T-cell (primary cell): ENCODE data around the gene MYBPC2. TPM values are rescaled to one million over a fixed set of nuclear protein-coding genes. Genes with fewer than 3 reads are reported as not detected.

Experiments
- ATAC-seq, 4 experiments: fragments of 200-7000 bp in 3 of 4; fragments of 150-1000 bp in 1 of 4; cut with Tn5 transposase; replicated peaks in 1 of 4; 1 replicate in 3 of 4; 2 replicates in 1 of 4; pipeline ENCODE4 v1.10.0; 2021; ENCODE audit warnings: moderate library complexity in 3 of 4, mild to moderate bottlenecking in 2 of 4, moderate number of reproducible peaks in 1 of 4
- CTCF ChIA-PET, 2 donors: fragments of 300-600 bp; sonication (Branson Sonifier 250); formaldehyde crosslinking; loops; one replicate each; lab custom pipeline; 2022; ENCODE audit warnings: antibody characterized with exemption in 2 of 2; lab: Charles Lee
- POLR2A ChIA-PET, 2 donors: fragments of 300-600 bp; sonication (Branson Sonifier 250); formaldehyde crosslinking; loops; one replicate each; lab custom pipeline; 2022; ENCODE audit warnings: antibody characterized with exemption in 2 of 2; lab: Charles Lee
- DNase-seq, 35 experiments: peaks; one replicate each; pipeline versions ENCODE4 v3.0.0 to v3.0.0-alpha.2; 2013 to 2023
- H3K27ac ChIP-seq: one replicate; pipeline ENCODE4 v1.5.1; 2013; ENCODE audit warnings: low read length
- H3K27me3 ChIP-seq, 2 experiments: replicated peaks in 1 of 2; 1 replicate in 1 of 2; 2 replicates in 1 of 2; pipeline versions ENCODE4 v1.6.1 to v1.7.0; 2013; ENCODE audit warnings: low read length in 1 of 2, mixed read lengths in 1 of 2; ENCODE audit not compliant: control insufficient read depth in 2 of 2, insufficient read depth in 2 of 2; ENCODE audit errors: extremely low read depth in 1 of 2
- H3K36me3 ChIP-seq, 2 donors: 1 replicate in 1 of 2; 2 replicates in 1 of 2; pipeline versions ENCODE4 v1.6.1 to v1.7.0; 2013; ENCODE audit warnings: low read length in 1 of 2; ENCODE audit not compliant: control insufficient read depth in 2 of 2, insufficient read depth in 1 of 2; ENCODE audit errors: extremely low read depth in 1 of 2
- H3K4me1 ChIP-seq, 2 experiments: 1 replicate in 1 of 2; 2 replicates in 1 of 2; pipeline versions ENCODE4 v1.6.1 to v1.7.0; 2013; ENCODE audit warnings: low read length in 2 of 2, mixed read lengths in 1 of 2; ENCODE audit not compliant: insufficient read depth in 2 of 2, control insufficient read depth in 1 of 2; ENCODE audit errors: extremely low read depth in 1 of 2
- H3K4me3 ChIP-seq, 2 donors: 1 replicate in 1 of 2; 2 replicates in 1 of 2; pipeline versions ENCODE4 v1.5.1 to v1.7.0; 2013; ENCODE audit warnings: mild to moderate bottlenecking in 2 of 2, low read length in 1 of 2, moderate library complexity in 1 of 2; ENCODE audit not compliant: control insufficient read depth in 1 of 2; ENCODE audit errors: extremely low read depth in 1 of 2
- H3K9me3 ChIP-seq: 2 replicates; pipeline ENCODE4 v1.7.0; 2013
- H3K27ac Mint-ChIP-seq, 2 donors: one replicate each; pipeline ENCODE4 v1.8.0; 2020 to 2021; ENCODE audit warnings: mild to moderate bottlenecking in 2 of 2, mixed read lengths in 2 of 2
- H3K27me3 Mint-ChIP-seq, 2 donors: one replicate each; pipeline ENCODE4 v1.8.0; 2021 to 2022; ENCODE audit warnings: mixed read lengths in 2 of 2
- H3K36me3 Mint-ChIP-seq: one replicate; pipeline ENCODE4 v1.8.0; 2021; ENCODE audit warnings: mixed read lengths
- H3K4me1 Mint-ChIP-seq, 3 donors: one replicate each; pipeline ENCODE4 v1.8.0; 2020 to 2022; ENCODE audit warnings: mixed read lengths in 3 of 3, mild to moderate bottlenecking in 1 of 3
- H3K4me3 Mint-ChIP-seq, 3 donors: one replicate each; pipeline ENCODE4 v1.8.0; 2020 to 2022; ENCODE audit warnings: mild to moderate bottlenecking in 3 of 3, mixed read lengths in 3 of 3, moderate library complexity in 3 of 3
- H3K9me3 Mint-ChIP-seq, 3 donors: one replicate each; pipeline ENCODE4 v1.8.0; 2020 to 2022; ENCODE audit warnings: mixed read lengths in 3 of 3
- WGBS: methylation state at CpG from one replicate; pipeline ENCODE4 v1.1.5; 2013; ENCODE audit warnings: missing lambda C conversion rate; ENCODE audit not compliant: insufficient coverage; 5-methylcytosine and 5-hydroxymethylcytosine counted together
- total RNA-seq, 35 experiments: library from RNA in 6 of 35; stranded (reverse) in 6 of 35; fragments of 120-200 nt in 1 of 35; gene quantifications; one replicate each; pipeline versions ENCODE4 v1.2.1 to v1.2.4 and lab custom pipeline; 2013 to 2026

The MYBPC2 gene
- total RNA-seq, 5 donors from 2014 or later (not counting 1 experiment from before 2014, with no cell fraction given): 0.28 to 0.38 TPM; not detected in 3

DNA sequence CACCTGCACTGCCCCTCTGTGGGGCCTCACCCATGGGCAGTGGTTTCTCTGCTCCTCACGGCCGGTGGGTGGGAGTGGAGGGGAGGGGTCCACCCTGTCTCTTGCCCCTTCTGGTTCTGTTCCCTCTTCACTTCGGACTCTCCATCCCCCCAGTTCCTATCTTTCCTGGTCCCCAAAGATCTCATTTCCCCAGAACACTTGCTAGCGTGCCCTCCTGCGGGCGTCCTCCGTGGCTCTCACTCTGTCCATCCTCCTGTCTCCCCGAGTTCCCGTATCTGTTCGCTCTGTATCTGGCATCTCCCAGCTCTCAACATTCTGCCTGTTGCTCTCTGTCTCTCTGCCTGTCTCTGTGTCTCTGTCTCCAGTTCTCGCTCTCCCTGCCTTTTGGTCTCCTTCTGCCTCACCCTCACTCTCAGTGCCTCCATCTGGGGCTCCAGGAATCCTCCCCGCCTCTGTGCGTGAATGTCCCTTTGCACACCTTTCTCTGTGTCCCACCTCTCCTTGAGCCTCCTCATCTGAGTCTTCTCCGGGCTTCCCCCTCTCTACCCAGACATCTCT, 13.6 kb upstream of the MYBPC2 start:
- H3K36me3 ChIP-seq: no peaks in the 10 kb centered on the region
- ChIA-PET POLR2A (no interaction called here), CTCF (interaction anchor here in 1 of 2 donors (0.5 kb wide), 1 partner anchor 228 kb away, joined by 4 read pairs; no protein-coding TSS in a partner anchor)
- peaks cover 0 to 15% of the 10 kb centered on the region in 2 experiments for H3K4me1 ChIP-seq
- H3K4me3 Mint-ChIP-seq: peak overlapping the region in 2 of 3 donors; percentile 6 to 67
- peaks cover 5 to 53% of the 10 kb centered on the region in 2 experiments for H3K27me3 ChIP-seq
- H3K9me3 ChIP-seq: no peaks in the 10 kb centered on the region
- no peak overlapping the region for H3K27ac ChIP-seq
- H3K9me3 Mint-ChIP-seq: no peaks in the 10 kb centered on the region
- peaks cover 5% of the 10 kb centered on the region for H3K36me3 Mint-ChIP-seq
- H3K4me3 ChIP-seq: no peak overlapping the region
- ATAC-seq (no peak), DNase-seq (no peak)
- peak overlapping the region in 1 of 2 donors; percentile 59 for H3K27ac Mint-ChIP-seq
- 32% methylated on average over 12 of the region's 14 CpGs for WGBS
- peaks cover 23 to 27% of the 10 kb centered on the region in 2 donors for H3K27me3 Mint-ChIP-seq
- peaks cover 10 to 15% (median 11%) of the 10 kb centered on the region in 3 donors for H3K4me1 Mint-ChIP-seq

DNA sequence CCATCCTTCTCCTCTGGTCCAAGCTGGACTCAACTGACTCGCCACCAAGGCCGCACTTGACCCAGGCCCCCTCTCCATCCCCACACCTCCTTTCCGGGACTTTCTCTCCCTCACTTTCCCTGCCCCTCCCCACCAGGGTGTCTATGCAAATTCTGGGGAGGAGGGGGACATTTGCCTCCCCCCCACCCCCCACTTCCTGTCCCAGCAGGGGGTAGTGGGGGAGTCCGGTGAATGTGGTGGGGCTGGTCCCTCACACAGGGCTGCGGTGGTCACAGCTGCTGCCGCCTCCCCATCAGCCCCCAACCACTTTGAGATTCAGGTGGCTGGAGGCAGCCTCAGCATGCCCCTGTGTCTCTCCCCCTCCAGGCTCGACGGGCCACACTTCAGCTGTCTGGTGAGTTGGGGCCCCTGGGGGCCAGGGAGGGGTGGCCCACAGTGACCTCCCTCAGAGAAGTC, 13.1 kb upstream of the MYBPC2 start:
- no peak overlapping the region for H3K4me3 ChIP-seq
- H3K4me1 ChIP-seq: peaks cover 0 to 12% of the 10 kb centered on the region in 2 experiments
- no peaks in the 10 kb centered on the region for H3K9me3 ChIP-seq
- no peaks in the 10 kb centered on the region for H3K36me3 ChIP-seq
- WGBS: 14% methylated on average over 4 of the region's 8 CpGs
- Mint-ChIP-seq H3K27ac (peak overlapping the region in 1 of 2 donors; percentile 59), H3K27me3 (peaks cover 23 to 27% of the 10 kb centered on the region in 2 donors), H3K36me3 (peaks cover 5% of the 10 kb centered on the region), H3K9me3 (no peaks in the 10 kb centered on the region), H3K4me3 (peak overlapping the region in 2 of 3 donors; percentile 6 to 67), H3K4me1 (peaks cover 10 to 15% (median 11%) of the 10 kb centered on the region in 3 donors)
- peaks cover 5 to 55% of the 10 kb centered on the region in 2 experiments for H3K27me3 ChIP-seq
- no peak overlapping the region for H3K27ac ChIP-seq
- DNase-seq (no peak), ATAC-seq (no peak)
- CTCF ChIA-PET: no interaction called here
- POLR2A ChIA-PET: no interaction called here

DNA sequence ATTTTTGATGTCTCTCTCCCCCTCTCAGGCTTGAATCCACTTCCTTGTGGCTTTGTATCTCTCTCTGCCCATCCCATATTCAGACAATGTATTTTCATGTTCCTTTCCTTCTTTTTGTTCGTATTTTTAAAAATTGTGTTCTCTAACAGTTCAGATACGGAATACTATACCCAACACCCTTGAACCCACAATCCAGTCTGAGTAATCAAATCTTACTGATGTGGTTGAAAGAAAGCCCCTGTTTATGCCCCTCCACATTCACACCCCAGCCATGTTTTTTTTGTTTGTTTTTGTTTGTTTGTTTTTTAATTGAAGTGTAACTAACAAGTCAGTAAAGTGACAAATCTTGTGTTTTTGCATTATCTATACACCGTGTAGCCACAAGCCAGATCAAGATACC, 12.6 kb upstream of the MYBPC2 start:
- POLR2A ChIA-PET: no interaction called here
- CTCF ChIA-PET: no interaction called here
- DNase-seq: no peak
- Histone ChIP-seq H3K4me1 (peaks cover 0 to 7% of the 10 kb centered on the region in 2 experiments), H3K36me3 (no peaks in the 10 kb centered on the region), H3K4me3 (no peak overlapping the region), H3K27me3 (peaks cover 5 to 55% of the 10 kb centered on the region in 2 experiments), H3K9me3 (no peaks in the 10 kb centered on the region), H3K27ac (no peak overlapping the region)
- Mint-ChIP-seq H3K36me3 (peaks cover 5% of the 10 kb centered on the region), H3K27ac (peak overlapping the region in 1 of 2 donors; percentile 16), H3K4me1 (peaks cover 10 to 15% (median 11%) of the 10 kb centered on the region in 3 donors), H3K27me3 (peaks cover 23 to 27% of the 10 kb centered on the region in 2 donors), H3K4me3 (peak overlapping the region in 1 of 3 donors; percentile 67), H3K9me3 (no peaks in the 10 kb centered on the region)
- ATAC-seq: peak in 1 of 4 experiments; percentile 22
- WGBS: no CpG with 5 or more reads among the region's 3 CpGs

DNA sequence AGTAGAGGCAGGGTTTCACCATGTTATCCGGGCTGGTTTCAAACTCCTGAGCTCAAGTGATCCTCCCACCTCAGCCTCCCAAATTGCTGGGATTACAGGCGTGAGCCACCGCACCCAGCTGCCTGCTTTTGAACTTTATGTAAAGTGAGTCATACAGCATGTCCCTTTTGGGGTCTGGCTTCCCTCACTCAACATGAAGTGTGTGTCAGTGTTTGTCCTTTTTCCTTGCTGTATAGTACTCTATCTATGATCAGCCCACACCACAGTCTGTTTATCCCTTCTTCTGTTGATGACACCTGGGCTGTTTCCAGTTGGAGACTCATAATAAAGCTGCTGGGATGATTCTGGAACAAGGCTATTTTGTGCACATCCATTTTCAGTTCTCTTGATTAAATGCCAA, 11.9 kb upstream of the MYBPC2 start:
- H3K9me3 ChIP-seq: no peaks in the 10 kb centered on the region
- peaks cover 10 to 15% (median 11%) of the 10 kb centered on the region in 3 donors for H3K4me1 Mint-ChIP-seq
- DNase-seq: no peak
- H3K27ac ChIP-seq: no peak overlapping the region
- H3K4me3 Mint-ChIP-seq: no peak overlapping the region
- peaks cover 0 to 7% of the 10 kb centered on the region in 2 experiments for H3K4me1 ChIP-seq
- CTCF ChIA-PET: no interaction called here
- no peaks in the 10 kb centered on the region for H3K36me3 ChIP-seq
- POLR2A ChIA-PET: no interaction called here
- no peaks in the 10 kb centered on the region for H3K9me3 Mint-ChIP-seq
- peaks cover 23 to 27% of the 10 kb centered on the region in 2 donors for H3K27me3 Mint-ChIP-seq
- peaks cover 5 to 57% of the 10 kb centered on the region in 2 experiments for H3K27me3 ChIP-seq
- peaks cover 5% of the 10 kb centered on the region for H3K36me3 Mint-ChIP-seq
- H3K27ac Mint-ChIP-seq: no peak overlapping the region
- no peak overlapping the region for H3K4me3 ChIP-seq
- WGBS: no CpG with 5 or more reads among the region's 3 CpGs
- no peak for ATAC-seq

DNA sequence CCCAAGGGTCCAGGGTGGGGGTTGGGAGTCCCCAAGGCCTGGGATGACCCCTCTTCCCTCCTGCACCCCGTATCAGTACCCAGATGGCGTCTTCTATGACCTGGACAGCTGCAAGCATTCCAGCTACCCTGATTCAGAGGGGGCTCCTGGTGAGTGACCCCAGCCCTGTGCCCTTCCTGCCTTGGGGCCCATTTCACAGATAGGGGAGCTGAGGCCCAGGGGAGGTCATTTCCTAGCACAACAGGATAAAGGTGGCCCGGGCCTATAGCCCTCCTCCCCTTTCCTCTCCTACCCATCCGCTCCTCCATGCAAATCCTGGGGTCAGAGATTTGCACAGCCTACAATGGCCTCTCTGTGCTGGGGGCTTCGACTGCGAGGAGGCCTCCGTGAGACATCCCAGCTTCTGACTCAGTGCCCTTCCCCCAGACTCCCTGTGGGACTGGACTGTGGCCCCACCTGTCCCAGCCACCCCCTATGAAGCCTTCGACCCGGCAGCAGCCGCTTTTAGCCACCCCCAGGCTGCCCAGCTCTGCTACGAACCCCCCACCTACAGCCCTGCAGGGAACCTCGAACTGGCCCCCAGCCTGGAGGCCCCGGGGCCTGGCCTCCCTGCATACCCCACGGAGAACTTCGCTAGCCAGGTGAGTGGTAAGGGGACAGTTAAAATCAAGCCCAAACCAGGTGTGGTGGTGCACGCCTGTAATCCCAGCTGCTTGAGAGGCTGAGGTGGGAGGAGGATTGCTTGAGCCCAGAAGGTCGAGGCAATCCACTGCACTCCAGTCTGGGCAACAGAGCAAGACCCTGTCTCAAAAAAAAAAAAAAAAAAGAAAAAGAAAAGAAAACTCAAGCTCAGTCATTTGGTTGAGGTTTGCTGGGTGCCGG, 10.1 kb upstream of the MYBPC2 start:
- CTCF ChIA-PET: no interaction called here
- POLR2A ChIA-PET: interaction anchor here in 1 of 2 donors (0.7 kb wide), 1 partner anchor 81 kb away, joined by 6 read pairs; no protein-coding TSS in a partner anchor
- Histone ChIP-seq H3K4me1 (peaks cover 0 to 10% of the 10 kb centered on the region in 2 experiments), H3K36me3 (no peaks in the 10 kb centered on the region), H3K4me3 (no peak overlapping the region), H3K27ac (no peak overlapping the region), H3K27me3 (peaks cover 5 to 65% of the 10 kb centered on the region in 2 experiments), H3K9me3 (no peaks in the 10 kb centered on the region)
- Mint-ChIP-seq H3K4me1 (peaks cover 11 to 15% (median 13%) of the 10 kb centered on the region in 3 donors), H3K36me3 (peaks cover 5% of the 10 kb centered on the region), H3K9me3 (no peaks in the 10 kb centered on the region), H3K27me3 (peaks cover 23 to 27% of the 10 kb centered on the region in 2 donors), H3K27ac (no peak overlapping the region), H3K4me3 (no peak overlapping the region)
- WGBS: 90% methylated on average over 8 of the region's 18 CpGs
- ATAC-seq (no peak), DNase-seq (no peak)
